Glutamatergic neuron (in vitro differentiated cells): ENCODE data around the gene RASAL2. TPM values are rescaled to one million over a fixed set of nuclear protein-coding genes. Genes with fewer than 3 reads are reported as not detected.

Experiments
- DNase-seq: peaks from one replicate; pipeline ENCODE4 v3.0.0; 2022
- H3K27ac Mint-ChIP-seq: one replicate; pipeline ENCODE4 v1.8.0; 2020; ENCODE audit warnings: mild to moderate bottlenecking, mixed read lengths, inconsistent platforms; ENCODE audit not compliant: unreplicated experiment
- H3K27me3 Mint-ChIP-seq: one replicate; pipeline ENCODE4 v1.8.0; 2020; ENCODE audit warnings: mild to moderate bottlenecking, moderate library complexity, mixed read lengths, inconsistent platforms; ENCODE audit not compliant: unreplicated experiment
- H3K36me3 Mint-ChIP-seq: one replicate; pipeline ENCODE4 v1.8.0; 2020; ENCODE audit warnings: mild to moderate bottlenecking, mixed read lengths, inconsistent platforms; ENCODE audit not compliant: unreplicated experiment
- H3K4me1 Mint-ChIP-seq: one replicate; pipeline ENCODE4 v1.8.0; 2020; ENCODE audit warnings: mild to moderate bottlenecking, low read depth, mixed read lengths, inconsistent platforms; ENCODE audit not compliant: unreplicated experiment
- H3K4me3 Mint-ChIP-seq: one replicate; pipeline ENCODE4 v1.8.0; 2020; ENCODE audit warnings: mild to moderate bottlenecking, mixed read lengths, inconsistent platforms; ENCODE audit not compliant: unreplicated experiment
- H3K9me3 Mint-ChIP-seq: one replicate; pipeline ENCODE4 v1.8.0; 2020; ENCODE audit warnings: mild to moderate bottlenecking, moderate library complexity, mixed read lengths, inconsistent platforms; ENCODE audit not compliant: unreplicated experiment
- total RNA-seq: library from RNA; stranded (reverse); fragmentation: NEBNext Ultra II Directional; extraction: Animal tissue kit (Norgen Biotek cat#: 25700); gene quantifications from one replicate; pipeline ENCODE4 v1.2.1, GENCODE V29; 2021; ENCODE audit not compliant: unreplicated experiment
- TF ChIP-seq, protein P1 (sequence below): fragments of 200-600 bp; sonication (generic); IDR thresholded peaks from one replicate; pipeline ENCODE4 v1.5.0; 2021; ENCODE audit not compliant: partially characterized antibody, unreplicated experiment

The RASAL2 gene
- total RNA-seq, 1 donor from 2014 or later, result 12.4 TPM

DNA sequence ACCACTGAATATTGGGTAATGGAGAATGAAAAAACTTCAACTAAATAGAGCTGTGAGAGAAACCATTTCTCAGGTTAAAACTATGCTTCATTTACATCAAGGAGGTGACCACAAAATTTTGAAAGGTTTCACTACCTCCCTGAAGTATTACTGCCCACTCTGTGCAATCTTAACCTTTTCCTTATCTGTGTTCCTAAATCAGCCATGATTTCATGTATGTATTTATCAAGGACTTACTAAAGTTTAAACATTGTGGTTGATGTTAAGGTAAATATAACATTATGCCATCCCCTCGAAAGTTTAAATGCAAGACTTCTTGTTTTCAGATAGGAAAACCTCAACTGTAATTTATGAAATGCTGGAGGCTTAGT, 318.5 kb downstream of the RASAL2 start:
- Mint-ChIP-seq H3K27me3 (no peaks in the 10 kb centered on the region), H3K36me3 (peaks cover 26% of the 10 kb centered on the region), H3K9me3 (no peaks in the 10 kb centered on the region), H3K27ac (no peak overlapping the region), H3K4me1 (no peaks in the 10 kb centered on the region), H3K4me3 (no peak overlapping the region)
- TF ChIP-seq, protein P1, sequence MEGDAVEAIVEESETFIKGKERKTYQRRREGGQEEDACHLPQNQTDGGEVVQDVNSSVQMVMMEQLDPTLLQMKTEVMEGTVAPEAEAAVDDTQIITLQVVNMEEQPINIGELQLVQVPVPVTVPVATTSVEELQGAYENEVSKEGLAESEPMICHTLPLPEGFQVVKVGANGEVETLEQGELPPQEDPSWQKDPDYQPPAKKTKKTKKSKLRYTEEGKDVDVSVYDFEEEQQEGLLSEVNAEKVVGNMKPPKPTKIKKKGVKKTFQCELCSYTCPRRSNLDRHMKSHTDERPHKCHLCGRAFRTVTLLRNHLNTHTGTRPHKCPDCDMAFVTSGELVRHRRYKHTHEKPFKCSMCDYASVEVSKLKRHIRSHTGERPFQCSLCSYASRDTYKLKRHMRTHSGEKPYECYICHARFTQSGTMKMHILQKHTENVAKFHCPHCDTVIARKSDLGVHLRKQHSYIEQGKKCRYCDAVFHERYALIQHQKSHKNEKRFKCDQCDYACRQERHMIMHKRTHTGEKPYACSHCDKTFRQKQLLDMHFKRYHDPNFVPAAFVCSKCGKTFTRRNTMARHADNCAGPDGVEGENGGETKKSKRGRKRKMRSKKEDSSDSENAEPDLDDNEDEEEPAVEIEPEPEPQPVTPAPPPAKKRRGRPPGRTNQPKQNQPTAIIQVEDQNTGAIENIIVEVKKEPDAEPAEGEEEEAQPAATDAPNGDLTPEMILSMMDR, result no peak
- DNase-seq, result no peak

DNA sequence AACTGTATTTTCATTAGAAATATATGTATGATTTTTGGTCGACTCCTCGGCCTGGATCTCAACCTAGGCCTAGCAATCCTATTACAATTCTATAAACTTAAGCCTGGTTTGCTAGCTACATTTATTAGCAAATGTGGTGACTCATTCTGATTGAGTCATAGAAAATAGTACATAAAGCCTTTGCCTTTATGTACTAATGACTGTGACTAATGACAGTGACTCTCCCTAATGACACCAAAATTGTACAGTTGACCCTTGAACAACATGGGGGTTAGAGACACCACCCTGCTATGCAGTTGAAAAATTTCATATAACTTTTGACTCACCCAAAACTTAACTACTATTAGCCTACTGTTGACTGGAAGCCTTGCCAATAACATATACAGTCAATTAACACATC, 324.0 kb downstream of the RASAL2 start:
- H3K27me3 Mint-ChIP-seq, result no peaks in the 10 kb centered on the region
- no peak overlapping the region for H3K27ac Mint-ChIP-seq
- DNase-seq, result no peak
- H3K9me3 Mint-ChIP-seq, result no peaks in the 10 kb centered on the region
- no peak overlapping the region for H3K4me3 Mint-ChIP-seq
- no peaks in the 10 kb centered on the region for H3K4me1 Mint-ChIP-seq
- H3K36me3 Mint-ChIP-seq, result peaks cover 9% of the 10 kb centered on the region
- TF ChIP-seq, protein P1, result no peak

DNA sequence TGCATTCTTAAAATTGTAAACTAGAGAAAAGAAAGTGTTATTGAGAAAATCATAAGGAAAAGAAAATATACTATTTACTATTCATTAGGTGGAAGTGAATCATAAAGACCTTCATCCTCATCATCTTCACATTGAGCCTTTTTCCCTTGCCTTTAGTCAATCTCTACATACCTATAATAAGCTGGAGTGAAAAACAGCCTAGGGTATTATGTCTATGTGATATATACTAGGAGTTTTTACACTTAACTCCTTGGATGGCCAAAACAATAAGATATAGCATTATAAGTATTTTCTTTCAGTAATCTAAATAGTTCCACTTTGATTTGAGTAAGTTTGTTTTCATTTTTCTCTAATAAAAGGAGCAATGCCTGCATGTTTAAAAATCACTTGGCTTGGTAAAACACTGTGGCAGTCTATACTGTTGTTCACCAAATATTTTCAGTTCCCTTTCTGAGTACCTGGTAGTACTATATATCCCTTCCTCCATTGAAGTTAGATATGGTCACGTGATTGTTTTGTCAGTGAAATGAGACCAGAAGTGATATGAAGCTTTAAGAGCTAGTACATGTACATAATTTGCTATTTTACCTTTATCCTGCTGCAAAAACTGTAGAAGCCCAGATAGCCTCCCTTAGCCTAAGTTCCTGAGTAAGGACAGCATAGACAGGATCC, 324.5 kb downstream of the RASAL2 start:
- Mint-ChIP-seq H3K27ac (no peak overlapping the region), H3K27me3 (no peaks in the 10 kb centered on the region), H3K4me1 (no peaks in the 10 kb centered on the region), H3K36me3 (peaks cover 9% of the 10 kb centered on the region), H3K4me3 (no peak overlapping the region), H3K9me3 (no peaks in the 10 kb centered on the region)
- no peak for DNase-seq
- TF ChIP-seq, protein P1, result no peak

DNA sequence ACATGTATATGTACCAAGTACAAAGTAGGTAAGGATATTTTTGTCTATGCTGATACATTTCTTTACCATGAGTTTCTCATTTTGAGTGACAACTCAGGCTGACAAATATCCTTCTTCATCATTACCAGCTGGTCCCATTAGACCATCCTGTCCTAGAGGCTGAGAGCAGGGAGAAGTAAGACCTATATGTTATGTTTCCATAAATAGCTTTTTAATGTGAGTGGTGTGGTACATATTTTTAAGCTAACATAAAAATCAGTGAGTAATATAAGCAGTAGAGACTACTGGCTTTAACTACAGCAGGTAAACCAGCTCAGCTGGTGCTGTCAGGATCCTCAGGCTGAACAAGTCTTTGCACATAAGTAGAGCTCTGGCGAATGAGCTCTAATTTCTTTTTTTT, 340.5 kb downstream of the RASAL2 start:
- Mint-ChIP-seq H3K27ac (no peak overlapping the region), H3K9me3 (no peaks in the 10 kb centered on the region), H3K4me1 (no peaks in the 10 kb centered on the region), H3K27me3 (no peaks in the 10 kb centered on the region), H3K4me3 (no peak overlapping the region), H3K36me3 (no peaks in the 10 kb centered on the region)
- DNase-seq, result no peak
- TF ChIP-seq, protein P1, result no peak

DNA sequence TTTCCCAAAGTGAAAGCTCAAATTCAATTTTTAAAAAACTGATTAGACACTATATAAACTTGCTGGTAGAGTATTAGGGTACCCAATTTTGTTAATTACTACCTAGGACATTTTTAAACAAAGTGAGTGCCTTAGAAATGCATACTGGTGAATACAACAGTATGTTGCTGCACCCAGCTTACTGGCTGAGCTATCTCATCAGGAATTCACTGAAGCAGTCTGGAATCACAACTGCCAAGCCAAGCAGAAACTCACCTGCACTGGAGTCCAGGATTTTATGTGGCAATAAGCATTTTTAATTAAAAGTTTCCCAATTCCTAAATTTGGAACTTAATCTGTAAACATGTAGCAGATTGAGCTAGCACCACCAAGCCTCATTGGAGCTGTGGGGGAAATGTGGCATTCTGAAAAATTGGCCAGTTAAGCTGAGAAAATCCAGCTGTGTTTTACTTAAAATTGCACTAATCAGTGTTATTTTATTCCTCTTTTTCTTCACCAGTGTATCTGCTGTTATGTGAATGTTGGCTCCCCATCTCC, 341.1 kb downstream of the RASAL2 start:
- H3K4me3 Mint-ChIP-seq, result no peak overlapping the region
- no peaks in the 10 kb centered on the region for H3K27me3 Mint-ChIP-seq
- DNase-seq, result no peak
- H3K36me3 Mint-ChIP-seq, result no peaks in the 10 kb centered on the region
- no peaks in the 10 kb centered on the region for H3K9me3 Mint-ChIP-seq
- TF ChIP-seq, protein P1, result no peak
- no peaks in the 10 kb centered on the region for H3K4me1 Mint-ChIP-seq
- no peak overlapping the region for H3K27ac Mint-ChIP-seq
